Vagina (tissue), 2 donors: ENCODE data around the gene LRRC4. TPM values are rescaled to one million over a fixed set of nuclear protein-coding genes. Genes with fewer than 3 reads are reported as not detected.
A peak's percentile ranks its signal among the peaks of the same experiment; 100 is the strongest.

ENCODE experiments used
- DNase-seq, 2 donors: peaks; one replicate each; pipeline ENCODE4 v3.0.0-alpha.2; 2017; ENCODE audit errors: extremely low spot score in 2 of 2
- H3K27ac ChIP-seq: fragments of 200-600 bp; sonication (generic); one replicate; pipeline ENCODE4 v1.5.1; 2019
- H3K27me3 ChIP-seq: fragments of 200-600 bp; sonication (generic); one replicate; pipeline ENCODE4 v1.5.1; 2019
- H3K36me3 ChIP-seq, 2 donors: fragments of 200-600 bp; sonication (generic); one replicate each; pipeline ENCODE4 v1.5.1; 2017 to 2019
- H3K4me1 ChIP-seq: fragments of 200-600 bp; sonication (generic); one replicate; pipeline ENCODE4 v1.5.1; 2019
- H3K4me3 ChIP-seq, 2 donors: fragments of 200-600 bp; sonication (generic); 1 replicate in 1 of 2; 2 replicates in 1 of 2; pipeline ENCODE4 v1.5.1; 2016 to 2019
- H3K9me3 ChIP-seq: fragments of 200-600 bp; sonication (generic); one replicate; pipeline ENCODE4 v1.5.1; 2019
- POLR2A ChIP-seq, 2 donors: fragments of 450-650 bp; IDR thresholded peaks; one replicate each; pipeline ENCODE4 v1.6.1; 2017; ENCODE audit warnings: antibody characterized with exemption in 2 of 2, mild to moderate bottlenecking in 2 of 2, moderate library complexity in 2 of 2
- POLR2AphosphoS5 ChIP-seq, 2 donors: sonication (generic); formaldehyde crosslinking; IDR thresholded peaks; one replicate each; pipeline ENCODE4 v1.9.0; 2017; ENCODE audit warnings: antibody characterized with exemption in 2 of 2, mild to moderate bottlenecking in 2 of 2, low read depth in 1 of 2; ENCODE audit not compliant: insufficient read depth in 1 of 2
- intact Hi-C: fragments of 100-400 bp; cut with DNase I; formaldehyde crosslinking; loops from one replicate; pipeline ENCODE4 v1.15.1; 2023
- total RNA-seq: library from RNA; depleted of rRNA; stranded (reverse); fragments of >200 nt; gene quantifications from one replicate; pipeline ENCODE4 v1.2.3, GENCODE V29; 2016
- TF ChIP-seq, protein P1 (sequence below), 3 experiments: fragments of 450-650 bp in 2 of 3; fragments of 200-600 bp in 1 of 3; sonication (generic) in 1 of 3; IDR thresholded peaks; one replicate each; pipeline ENCODE4 v1.5.1; 2017 to 2019; ENCODE audit warnings: antibody characterized with exemption in 3 of 3, mild to moderate bottlenecking in 2 of 3, moderate library complexity in 2 of 3

The LRRC4 gene
- total RNA-seq, result 6.1 TPM

DNA sequence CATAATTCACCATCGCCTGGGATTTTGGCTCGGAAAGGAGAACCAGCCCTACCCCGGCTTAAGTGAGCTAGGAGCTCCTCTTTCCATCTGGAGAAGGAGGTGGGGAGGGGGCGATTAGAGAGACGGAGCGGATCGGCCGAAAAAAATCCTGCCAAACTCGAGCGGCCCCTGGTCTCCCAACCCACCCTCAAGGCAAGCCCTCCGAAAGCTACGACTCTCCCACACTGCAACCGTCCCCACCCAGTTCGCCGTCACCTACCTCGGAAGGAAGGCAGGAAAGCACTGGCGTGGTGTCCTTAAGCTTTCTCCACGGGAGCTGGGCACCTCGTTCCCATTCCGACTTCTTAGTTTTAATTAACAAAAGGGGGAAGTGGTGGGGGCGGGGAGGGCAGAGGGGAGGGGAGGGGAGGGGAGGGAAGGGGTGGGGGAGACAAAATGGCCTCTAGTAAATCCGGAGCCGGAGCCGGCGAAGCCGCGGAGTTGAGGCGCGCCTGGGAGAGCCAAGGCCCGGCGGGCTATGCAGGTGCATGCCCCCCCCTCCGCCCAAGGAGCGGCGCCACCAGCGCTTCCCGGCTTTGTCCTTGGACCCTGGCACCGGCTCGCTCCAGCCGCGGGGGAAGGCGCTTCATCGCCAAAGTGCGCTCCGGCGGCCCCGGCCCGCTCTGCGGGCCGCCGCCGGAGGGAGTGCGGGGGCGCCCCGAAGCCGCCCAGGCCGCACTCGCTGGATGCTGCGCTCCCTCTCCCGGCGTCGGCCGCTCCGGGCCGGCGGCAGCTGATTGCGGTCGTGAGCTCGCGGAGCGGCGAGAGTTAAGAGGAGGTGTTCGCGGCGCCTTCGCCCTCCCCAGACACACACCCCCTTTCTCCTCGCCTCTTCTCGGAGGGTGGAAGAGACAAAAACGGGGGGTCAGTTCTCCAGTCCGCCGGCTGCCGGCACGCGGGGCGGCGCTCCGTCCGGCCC lies at the start of gene LRRC4:
Gene LRRC4, minus strand, starts transcription at position 784 of the 958 bp plus-strand sequence. CDS start 797 bp downstream, outside the sequence.
- TF ChIP-seq POLR2A (IDR thresholded peaks at IDR 0.05) (no peak), POLR2AphosphoS5 (IDR thresholded peaks at IDR 0.05; ENCODE audit: insufficient read depth in 1 of 2, low read depth in 1 of 2) (no peak)
- TF ChIP-seq, protein P1, sequence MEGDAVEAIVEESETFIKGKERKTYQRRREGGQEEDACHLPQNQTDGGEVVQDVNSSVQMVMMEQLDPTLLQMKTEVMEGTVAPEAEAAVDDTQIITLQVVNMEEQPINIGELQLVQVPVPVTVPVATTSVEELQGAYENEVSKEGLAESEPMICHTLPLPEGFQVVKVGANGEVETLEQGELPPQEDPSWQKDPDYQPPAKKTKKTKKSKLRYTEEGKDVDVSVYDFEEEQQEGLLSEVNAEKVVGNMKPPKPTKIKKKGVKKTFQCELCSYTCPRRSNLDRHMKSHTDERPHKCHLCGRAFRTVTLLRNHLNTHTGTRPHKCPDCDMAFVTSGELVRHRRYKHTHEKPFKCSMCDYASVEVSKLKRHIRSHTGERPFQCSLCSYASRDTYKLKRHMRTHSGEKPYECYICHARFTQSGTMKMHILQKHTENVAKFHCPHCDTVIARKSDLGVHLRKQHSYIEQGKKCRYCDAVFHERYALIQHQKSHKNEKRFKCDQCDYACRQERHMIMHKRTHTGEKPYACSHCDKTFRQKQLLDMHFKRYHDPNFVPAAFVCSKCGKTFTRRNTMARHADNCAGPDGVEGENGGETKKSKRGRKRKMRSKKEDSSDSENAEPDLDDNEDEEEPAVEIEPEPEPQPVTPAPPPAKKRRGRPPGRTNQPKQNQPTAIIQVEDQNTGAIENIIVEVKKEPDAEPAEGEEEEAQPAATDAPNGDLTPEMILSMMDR (IDR thresholded peaks at IDR 0.05), result no peak
- H3K9me3 ChIP-seq, result no peaks in the 10 kb centered on the region
- H3K36me3 ChIP-seq, result no peaks in the 10 kb centered on the region
- H3K4me1 ChIP-seq, result peaks cover 42% of the 10 kb centered on the region
- peak within 1 kb of the TSS; percentile 50 for H3K27ac ChIP-seq
- H3K4me3 ChIP-seq, result peak within 1 kb of the TSS; percentile 52 to 58
- no peak for DNase-seq
- intact Hi-C loops, result no loop called here
- H3K27me3 ChIP-seq, result no peaks in the 10 kb centered on the region

- H3K9me3 ChIP-seq, result no peaks in the 10 kb centered on the region
- peaks cover 0 to 34% of the 10 kb centered on the region in 2 donors for H3K36me3 ChIP-seq
- DNase-seq, result no peak
- peaks cover 6% of the 10 kb centered on the region for H3K4me1 ChIP-seq
- H3K27me3 ChIP-seq, result no peaks in the 10 kb centered on the region
- H3K4me3 ChIP-seq, result no peak overlapping the region
- intact Hi-C loops, result no loop called here
- no peak for TF ChIP-seq POLR2A (IDR thresholded peaks at IDR 0.05)
- no peak for TF ChIP-seq POLR2AphosphoS5 (IDR thresholded peaks at IDR 0.05; ENCODE audit: insufficient read depth in 1 of 2, low read depth in 1 of 2)
- TF ChIP-seq, protein P1 (IDR thresholded peaks at IDR 0.05), result no peak
- H3K27ac ChIP-seq, result no peak overlapping the region
Measured at GRCh38 chr7:128080169-128080568, 48.9 kb upstream of the LRRC4 start.

- no peaks in the 10 kb centered on the region for H3K9me3 ChIP-seq
- H3K4me1 ChIP-seq, result peaks cover 6% of the 10 kb centered on the region
- H3K4me3 ChIP-seq, result no peak overlapping the region
- DNase-seq, result no peak
- no peak for TF ChIP-seq POLR2AphosphoS5 (IDR thresholded peaks at IDR 0.05; ENCODE audit: insufficient read depth in 1 of 2, low read depth in 1 of 2)
- TF ChIP-seq, protein P1 (IDR thresholded peaks at IDR 0.05), result no peak
- no peak for TF ChIP-seq POLR2A (IDR thresholded peaks at IDR 0.05)
- H3K36me3 ChIP-seq, result peaks cover 0 to 35% of the 10 kb centered on the region in 2 donors
- H3K27ac ChIP-seq, result no peak overlapping the region
- no peaks in the 10 kb centered on the region for H3K27me3 ChIP-seq
- intact Hi-C loops, result no loop called here
Measured at GRCh38 chr7:128078309-128078708, 47.1 kb upstream of the LRRC4 start.

DNA sequence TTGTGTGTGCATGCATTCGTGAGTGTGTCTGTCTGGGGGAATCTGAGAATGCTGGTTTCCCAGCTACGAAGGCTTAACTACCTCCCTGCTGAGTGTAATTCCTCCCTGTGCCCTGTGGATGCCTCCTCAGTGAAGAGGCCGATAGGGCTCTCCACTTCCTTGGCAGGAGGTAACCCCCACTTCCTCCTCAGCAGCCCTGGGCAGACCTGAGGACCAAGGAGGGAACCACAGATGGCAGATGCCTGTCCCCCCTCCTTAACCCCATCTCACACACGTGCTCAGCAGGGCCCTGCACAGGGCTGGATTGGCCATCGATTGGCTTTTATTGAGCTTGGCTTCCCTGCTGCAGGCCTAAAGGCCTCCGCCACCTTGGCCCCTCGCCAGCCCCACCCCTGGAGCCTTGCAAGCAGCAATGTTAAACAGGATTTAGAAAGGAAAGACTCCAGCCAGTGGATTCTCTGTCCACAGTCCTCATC lies 45.6 kb upstream of the LRRC4 start:
- H3K4me1 ChIP-seq, result peaks cover 6% of the 10 kb centered on the region
- intact Hi-C loops, result no loop called here
- DNase-seq, result no peak
- no peak overlapping the region for H3K4me3 ChIP-seq
- no peaks in the 10 kb centered on the region for H3K9me3 ChIP-seq
- peaks cover 0 to 26% of the 10 kb centered on the region in 2 donors for H3K36me3 ChIP-seq
- no peaks in the 10 kb centered on the region for H3K27me3 ChIP-seq
- TF ChIP-seq POLR2AphosphoS5 (IDR thresholded peaks at IDR 0.05; ENCODE audit: insufficient read depth in 1 of 2, low read depth in 1 of 2) (no peak), POLR2A (IDR thresholded peaks at IDR 0.05) (no peak)
- TF ChIP-seq, protein P1 (IDR thresholded peaks at IDR 0.05), result no peak
- H3K27ac ChIP-seq, result no peak overlapping the region
